KBM-7 (cell line): ENCODE data around the gene ZNF749.
"Not testable (repeated sequence)": the region's sequence is repeated elsewhere in the genome, so short reads cannot be mapped to it uniquely, and the experiment has no call there.

Experiments used
- DNase-seq: peaks from one replicate; pipeline ENCODE4 v3.0.0-alpha.2; 2015
- in situ Hi-C: fragments of 300-500 bp; cut with MboI; formaldehyde crosslinking; loops from 2 replicates; pipeline ENCODE4 v1.14.3; 2020; ENCODE audit warnings: low sequenced_read_pairs, low pct_unique_long_range_greater_than_20kb, mixed read lengths

ZNF749 gene

DNA sequence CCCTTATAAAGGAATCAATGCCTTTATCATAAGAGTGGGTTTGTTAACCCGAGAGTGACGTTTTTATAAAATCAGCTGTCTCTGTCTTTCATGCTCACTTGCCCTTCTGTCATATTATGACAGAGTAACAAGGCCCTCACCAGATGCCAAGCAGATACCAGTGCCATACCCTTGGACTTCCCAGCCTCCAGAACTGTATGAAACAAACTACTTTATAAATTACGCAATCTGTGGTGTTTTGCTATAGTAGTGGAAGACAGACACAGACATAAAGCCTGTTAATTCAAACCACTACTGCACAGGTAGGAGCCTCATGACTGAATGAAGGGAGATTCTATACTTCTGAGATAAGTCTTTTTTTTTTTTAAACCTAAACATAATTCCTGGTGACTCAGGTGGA, 17.2 kb downstream of the ZNF749 start:
- in situ Hi-C loops, result no loop called here

DNA sequence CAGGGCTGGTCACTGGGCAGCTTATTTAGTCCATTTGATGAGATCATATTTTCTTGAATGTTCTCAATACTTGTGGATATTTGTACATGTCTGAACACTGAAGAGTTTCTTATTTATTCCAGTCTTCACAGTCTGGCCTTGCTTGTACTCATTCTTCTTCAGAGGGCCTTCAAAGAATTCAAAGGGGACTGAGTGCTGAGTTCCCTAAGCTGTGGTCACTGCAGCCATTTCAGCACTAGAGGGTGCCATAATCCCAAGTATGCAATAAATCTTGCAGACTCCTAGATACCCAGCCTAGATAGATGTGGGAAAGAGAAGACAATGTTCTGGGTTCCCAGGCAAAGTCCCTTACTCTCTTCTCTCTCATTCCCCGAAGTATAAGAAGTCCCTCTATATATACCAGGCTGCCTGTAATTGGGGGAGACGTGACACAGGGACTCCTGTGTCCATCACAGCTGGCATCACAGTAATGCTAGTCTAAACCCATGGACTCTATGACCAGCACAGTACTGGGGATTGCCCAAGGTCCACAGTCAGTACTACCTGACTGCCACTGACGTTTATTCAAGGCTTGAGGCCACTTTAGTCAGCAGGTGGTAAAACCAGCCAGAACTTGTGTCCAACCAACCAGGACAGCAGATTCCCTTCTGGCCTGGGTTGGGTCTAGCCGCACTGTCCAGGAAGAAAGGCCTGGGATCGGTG, 30.7 kb downstream of the ZNF749 start:
- peak; percentile 73 for DNase-seq
- in situ Hi-C loops, result no loop called here

More for the DNA sequence above, 17.2 kb downstream of the ZNF749 start:
- no peak for DNase-seq

DNA sequence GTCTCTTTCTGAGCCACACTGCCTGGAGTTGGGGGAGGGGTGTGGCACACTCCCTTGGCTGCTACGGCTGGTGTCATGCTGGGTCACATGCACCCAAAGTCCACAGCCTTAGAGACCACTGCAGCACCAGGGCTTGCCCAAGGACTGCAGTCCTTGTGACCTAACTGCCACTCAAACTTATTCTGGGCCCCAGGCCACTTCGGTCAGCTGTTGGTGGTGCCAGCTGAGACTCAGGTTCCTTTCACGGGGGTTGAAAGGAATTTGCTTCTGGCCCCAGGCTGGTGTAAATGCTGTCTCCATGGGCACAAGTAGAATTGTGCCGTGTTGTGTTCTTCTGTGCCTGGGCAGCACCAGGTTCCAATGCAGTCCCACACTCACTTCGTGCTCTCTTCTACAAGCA, 31.4 kb downstream of the ZNF749 start:
- in situ Hi-C loops, result no loop called here

DNA sequence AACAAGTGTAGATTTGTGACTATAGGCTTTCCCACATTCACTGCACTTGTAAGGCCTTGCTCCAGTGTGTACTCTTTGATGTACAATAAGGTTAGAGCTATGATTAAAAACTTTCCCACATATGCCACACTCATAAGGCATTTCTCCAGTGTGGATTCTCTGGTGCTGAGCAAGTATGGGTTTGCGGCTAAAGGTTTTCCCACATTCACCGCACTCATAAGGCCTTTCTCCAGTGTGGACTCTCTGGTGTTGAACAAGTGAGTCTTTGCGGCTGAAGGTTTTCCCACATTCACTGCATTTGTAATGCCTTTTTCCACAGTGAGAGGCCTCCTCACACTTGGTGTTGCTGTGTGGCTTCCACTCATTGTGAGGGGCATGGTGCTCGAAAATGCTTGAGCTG, 38.5 kb downstream of the ZNF749 start:
- DNase-seq, result no peak
- in situ Hi-C loops, result no loop called here

More for the DNA sequence above, 31.4 kb downstream of the ZNF749 start:
- DNase-seq, result no peak

DNA sequence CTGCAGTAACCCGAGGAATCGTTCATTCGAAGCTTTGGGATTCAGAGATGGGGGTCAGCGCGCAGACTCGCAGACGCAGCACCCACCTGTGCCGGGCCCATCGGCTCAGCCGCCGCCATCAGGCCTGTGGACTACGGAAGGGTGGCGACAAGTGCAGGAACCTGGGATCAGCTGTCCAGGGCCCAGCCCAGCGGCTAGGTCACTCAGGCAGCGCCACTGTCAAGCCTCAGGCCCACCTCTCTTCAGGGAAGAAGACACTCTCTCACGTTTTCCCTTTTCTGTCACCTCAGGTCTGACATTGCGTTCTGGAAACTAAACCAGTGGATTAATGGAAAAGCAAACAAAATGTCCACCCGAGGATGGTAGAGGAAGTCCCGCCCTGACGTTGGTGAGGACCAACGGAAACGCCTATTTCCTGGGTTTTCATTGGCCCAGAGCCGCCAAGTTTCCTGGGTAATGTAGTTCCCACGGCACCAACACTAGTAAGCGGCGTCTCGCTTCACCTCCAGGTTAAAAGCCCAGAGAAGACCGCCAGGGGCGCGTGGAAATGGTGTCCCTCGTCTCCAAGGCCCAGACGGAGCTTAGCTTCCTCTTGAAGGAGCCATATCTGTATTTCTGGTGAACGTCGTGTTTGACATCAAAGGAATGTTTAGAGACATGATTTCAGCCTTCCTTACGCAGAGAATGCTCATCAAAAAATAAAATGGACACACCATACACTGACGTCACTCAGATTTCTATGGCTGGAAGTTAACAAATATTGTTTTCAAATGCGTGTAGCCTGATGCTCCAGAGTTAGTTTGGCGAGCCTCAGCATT, 42.3 kb downstream of the ZNF749 start, which contains the start of gene ZNF772:
Gene ZNF772 (minus strand): TSS at position 376 of the 818 bp plus-strand sequence. CDS start 257 bp downstream, at position 119.
- in situ Hi-C loops, result no loop called here
- DNase-seq, result peak; percentile 89

DNA sequence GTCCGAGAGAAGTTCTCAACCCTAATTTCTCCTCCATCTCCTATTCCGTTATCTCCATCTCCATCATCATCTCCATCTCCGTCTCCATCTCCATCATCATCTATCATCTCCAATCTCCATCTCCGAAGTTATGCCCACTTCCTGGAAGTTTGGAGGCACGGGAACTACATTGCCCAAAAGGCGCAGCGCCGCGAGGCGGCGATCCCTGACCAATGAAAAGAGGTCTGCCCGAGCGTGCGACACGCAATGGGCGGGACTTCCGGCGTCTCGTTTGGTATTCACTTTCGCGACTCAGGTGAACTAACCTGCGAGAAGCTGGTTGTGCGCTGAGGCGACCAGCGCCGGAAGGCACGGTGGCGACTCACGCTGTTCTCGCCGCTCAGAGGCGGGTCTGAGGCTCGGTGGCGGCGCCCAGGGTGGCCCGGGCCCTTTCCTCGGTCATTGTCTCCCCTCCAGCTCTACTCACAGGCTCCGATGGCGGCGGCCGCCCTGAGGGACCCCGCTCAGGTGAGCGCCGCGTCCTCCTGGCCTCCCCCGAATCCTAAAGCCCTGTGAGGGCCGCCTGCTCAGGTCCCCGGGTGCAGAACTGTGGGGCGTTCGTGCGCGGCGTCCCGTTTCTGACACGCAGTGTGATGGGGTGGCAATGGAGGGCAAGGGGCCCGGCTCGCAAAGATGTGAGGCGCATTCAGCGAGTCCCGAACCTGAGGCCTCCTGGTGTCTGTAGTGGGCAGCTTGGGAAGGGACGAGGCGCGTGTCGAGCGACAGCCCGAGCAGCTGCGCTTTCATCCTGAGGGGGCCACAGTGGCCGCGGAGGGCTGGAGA, 52.6 kb downstream of the ZNF749 start, which contains the start of gene ZNF419:
Gene ZNF419 (plus strand): TSS at position 274 of the 822 bp plus-strand sequence. CDS start 201 bp downstream, at position 475.
- DNase-seq, result peak; percentile 85
- in situ Hi-C loops, result not testable (repeated sequence)

DNA sequence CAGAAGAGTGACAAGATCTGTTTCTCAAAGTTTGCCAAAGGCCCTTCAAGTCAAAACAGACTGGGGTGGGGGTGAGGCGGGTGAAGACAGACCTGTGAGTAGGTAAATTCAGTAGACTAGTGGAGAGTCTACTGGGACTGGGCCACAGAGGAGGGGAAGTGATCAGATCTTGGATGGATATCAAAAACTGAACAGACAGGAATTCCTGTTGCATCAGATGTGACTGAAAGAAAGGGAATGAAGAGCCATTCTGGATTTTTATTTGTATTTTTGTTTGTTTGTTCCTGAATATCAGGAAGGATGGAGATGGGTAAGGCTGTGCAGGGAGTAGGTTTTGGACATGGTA, 53.1 kb downstream of the ZNF749 start:
- in situ Hi-C loops, DNase-seq: not testable (repeated sequence)
